Activated naive CD4-positive, alpha-beta T cell treated with anti-CD3 and anti-CD28 coated beads for 36 hours (primary cell): ENCODE results near the gene DNAJC3. TPM values are rescaled to one million over a fixed set of nuclear protein-coding genes. Genes with fewer than 3 reads are reported as not detected.

Experiments
- CTCF ChIA-PET: fragments of 350-600 bp; sonication (Branson Sonifier 250); formaldehyde crosslinking; loops from one replicate; lab custom pipeline; 2021; ENCODE audit warnings: antibody characterized with exemption; lab: Charles Lee
- DNase-seq: peaks from one replicate; pipeline ENCODE4 v3.0.0-alpha.2; 2020
- H3K27ac Mint-ChIP-seq: one replicate; pipeline ENCODE4 v1.8.0; 2021; ENCODE audit warnings: mild to moderate bottlenecking, mixed read lengths
- H3K27me3 Mint-ChIP-seq: one replicate; pipeline ENCODE4 v1.8.0; 2021; ENCODE audit warnings: low read depth, mixed read lengths
- H3K36me3 Mint-ChIP-seq: one replicate; pipeline ENCODE4 v1.8.0; 2021; ENCODE audit warnings: low read depth, mixed read lengths
- H3K4me1 Mint-ChIP-seq: one replicate; pipeline ENCODE4 v1.8.0; 2021; ENCODE audit warnings: low read depth, mixed read lengths
- H3K4me3 Mint-ChIP-seq: one replicate; pipeline ENCODE4 v1.8.0; 2021; ENCODE audit warnings: mild to moderate bottlenecking, moderate library complexity, mixed read lengths
- H3K9me3 Mint-ChIP-seq: one replicate; pipeline ENCODE4 v1.8.0; 2021; ENCODE audit warnings: mixed read lengths
- intact Hi-C: fragments of 100-400 bp; cut with micrococcal nuclease; formaldehyde crosslinking; loops from one replicate; pipeline ENCODE4 v1.15.1; 2023
- total RNA-seq, 2 experiments: library from RNA; stranded (reverse); gene quantifications; one replicate each; pipeline ENCODE4 v1.2.3, GENCODE V29; 2021

DNAJC3 gene
- total RNA-seq, 2 experiments from 2014 or later, result 13.8 to 14.0 TPM

GRCh38 chr13:95833719-95834118 is 156.8 kb downstream of the DNAJC3 start:
- H3K36me3 Mint-ChIP-seq, result no peaks in the 10 kb centered on the region
- peaks cover 22% of the 10 kb centered on the region for H3K27me3 Mint-ChIP-seq
- CTCF ChIA-PET, result interaction anchor here (0.6 to 6.5 kb wide), 28 partner anchors 10 to 453 kb away, joined by 3 to 144 read pairs (median 5); no protein-coding TSS in a partner anchor
- no peak overlapping the region for H3K4me3 Mint-ChIP-seq
- no peaks in the 10 kb centered on the region for H3K4me1 Mint-ChIP-seq
- peaks cover 11% of the 10 kb centered on the region for H3K9me3 Mint-ChIP-seq
- intact Hi-C loops, result loop anchor here (1.0 to 5.0 kb wide), 9 partner anchors 157 to 644 kb away; partner anchors contain the start of gene CLDN10
- no peak for DNase-seq
- H3K27ac Mint-ChIP-seq, result no peak overlapping the region

DNA sequence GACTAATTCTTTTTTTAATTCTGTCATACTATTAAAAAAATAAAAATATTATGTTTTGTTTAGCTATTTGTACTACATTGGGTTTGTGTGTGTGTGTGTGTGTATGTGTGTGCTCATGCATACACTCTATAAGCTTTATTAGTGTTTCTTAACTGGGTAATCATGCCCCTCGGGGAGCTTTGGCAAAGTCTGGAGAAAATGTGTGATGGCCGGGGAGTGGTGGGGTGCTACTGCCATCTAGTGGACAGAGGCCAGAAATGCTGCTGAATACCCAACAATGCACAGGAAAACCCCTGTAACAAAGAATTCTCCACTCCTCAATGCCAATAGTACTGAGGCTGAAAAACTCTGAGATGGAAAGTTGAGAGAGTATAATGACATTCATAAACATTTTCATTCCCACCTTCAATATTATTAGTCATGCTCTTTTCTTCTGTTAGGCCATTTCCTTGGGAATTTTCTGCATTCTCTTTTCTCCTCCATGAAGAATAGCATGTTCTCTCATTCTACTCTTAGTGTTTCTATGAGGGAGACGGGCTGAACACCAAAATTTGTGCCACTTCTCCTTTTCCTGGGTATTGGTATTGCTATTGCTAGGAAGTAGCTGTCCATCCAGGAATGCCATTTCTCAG is 157.3 kb downstream of the DNAJC3 start:
- no peak overlapping the region for H3K4me3 Mint-ChIP-seq

GRCh38 chr13:95841894-95842293 is 165.0 kb downstream of the DNAJC3 start:
- CTCF ChIA-PET, result no interaction called here
- Mint-ChIP-seq H3K27ac (no peak overlapping the region), H3K4me1 (no peaks in the 10 kb centered on the region), H3K9me3 (peaks cover 8% of the 10 kb centered on the region), H3K36me3 (peaks cover 1% of the 10 kb centered on the region), H3K27me3 (peaks cover 27% of the 10 kb centered on the region), H3K4me3 (no peak overlapping the region)
- no peak for DNase-seq
- intact Hi-C loops, result no loop called here

More for the DNA sequence above, 157.3 kb downstream of the DNAJC3 start:
- Mint-ChIP-seq H3K27ac (no peak overlapping the region), H3K36me3 (peaks cover 1% of the 10 kb centered on the region), H3K9me3 (peaks cover 13% of the 10 kb centered on the region), H3K27me3 (peaks cover 22% of the 10 kb centered on the region), H3K4me1 (no peaks in the 10 kb centered on the region)
- peak; percentile 77 for DNase-seq
- intact Hi-C loops, result loop anchor here (1.0 to 5.0 kb wide), 9 partner anchors 158 to 645 kb away; partner anchors contain the start of gene CLDN10
- CTCF ChIA-PET, result interaction anchor here (0.6 to 6.5 kb wide), 29 partner anchors 9 to 454 kb away, joined by 3 to 144 read pairs (median 5); no protein-coding TSS in a partner anchor

DNA sequence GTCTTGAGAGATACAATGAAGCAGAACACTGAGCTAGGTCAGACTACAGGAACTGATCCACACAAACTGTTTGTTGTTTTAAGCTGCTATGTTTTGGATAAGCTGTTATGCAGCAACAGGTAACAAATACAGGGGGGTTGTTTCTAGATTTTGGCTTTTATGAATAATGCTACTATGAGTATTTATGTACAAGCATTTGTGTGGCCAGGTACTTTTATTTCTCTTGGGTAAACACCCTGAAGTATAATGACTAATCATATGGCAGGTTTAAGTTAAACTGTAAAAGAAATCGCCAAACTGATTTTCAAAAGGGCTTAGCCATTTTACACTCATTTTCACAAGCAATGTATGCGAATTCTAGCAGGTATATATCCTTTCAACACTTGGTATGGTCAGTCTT is 166.0 kb downstream of the DNAJC3 start:
- H3K36me3 Mint-ChIP-seq, result peaks cover 1% of the 10 kb centered on the region
- peaks cover 23% of the 10 kb centered on the region for H3K27me3 Mint-ChIP-seq
- CTCF ChIA-PET, result interaction anchor here (1.5 to 1.6 kb wide), 2 partner anchors 8 to 9 kb away, joined by 4 to 5 read pairs; no protein-coding TSS in a partner anchor
- peaks cover 5% of the 10 kb centered on the region for H3K9me3 Mint-ChIP-seq
- no peak overlapping the region for H3K4me3 Mint-ChIP-seq
- no peak for DNase-seq
- no peak overlapping the region for H3K27ac Mint-ChIP-seq
- intact Hi-C loops, result no loop called here
- H3K4me1 Mint-ChIP-seq, result no peaks in the 10 kb centered on the region

Other genes starting within 250 kb of the DNAJC3 start
- gene CLDN10, start 124.4 kb upstream of the DNAJC3 start, total RNA-seq, result not detected
- gene DZIP1, start 32.4 kb upstream of the DNAJC3 start, total RNA-seq, result under 1 TPM; 0.15 to 0.41 TPM